MCF 10A (cell line): ENCODE results near the gene SLC7A5. TPM values are rescaled to one million over a fixed set of nuclear protein-coding genes. Genes with fewer than 3 reads are reported as not detected.

Experiments
- BruUV-seq: library from RNA; stranded (reverse); fragments of 400-500 nt; replicated peaks from 2 replicates; lab custom pipeline; 2021; lab: Mats Ljungman, UMichigan
- CTCF ChIA-PET: fragments of 300-600 bp; sonication (Branson Sonifier 250); formaldehyde crosslinking; extraction: SDS; loops from one replicate; lab custom pipeline; 2021; ENCODE audit warnings: antibody characterized with exemption, inconsistent platforms; lab: Yijun Ruan, JAX
- POLR2A ChIA-PET: fragments of 300-600, 350-650 bp; sonication (Branson Sonifier 250); formaldehyde crosslinking; extraction: SDS; loops from one replicate; lab custom pipeline; 2020; ENCODE audit warnings: antibody characterized with exemption, inconsistent platforms; lab: Yijun Ruan, JAX
- DNase-seq: peaks from one replicate; pipeline ENCODE4 v3.0.0-alpha.2; 2018; ENCODE audit not compliant: unreplicated experiment
- H3K27ac Mint-ChIP-seq: one replicate; pipeline ENCODE4 v1.8.0; 2022; ENCODE audit warnings: mild to moderate bottlenecking, low read depth, mixed read lengths; ENCODE audit not compliant: unreplicated experiment
- H3K27me3 Mint-ChIP-seq: one replicate; pipeline ENCODE4 v1.8.0; 2022; ENCODE audit warnings: mixed read lengths; ENCODE audit not compliant: insufficient read depth, unreplicated experiment
- H3K36me3 Mint-ChIP-seq: one replicate; pipeline ENCODE4 v1.8.0; 2022; ENCODE audit warnings: mild to moderate bottlenecking, moderate library complexity, mixed read lengths; ENCODE audit not compliant: insufficient read depth, unreplicated experiment
- H3K4me1 Mint-ChIP-seq: one replicate; pipeline ENCODE4 v1.8.0; 2022; ENCODE audit warnings: mixed read lengths; ENCODE audit not compliant: insufficient read depth, unreplicated experiment
- H3K4me3 Mint-ChIP-seq: one replicate; pipeline ENCODE4 v1.8.0; 2022; ENCODE audit warnings: mild to moderate bottlenecking, moderate library complexity, mixed read lengths; ENCODE audit not compliant: unreplicated experiment
- H3K9me3 Mint-ChIP-seq: one replicate; pipeline ENCODE4 v1.8.0; 2022; ENCODE audit warnings: mixed read lengths; ENCODE audit not compliant: unreplicated experiment
- intact Hi-C: fragments of 100-400 bp; cut with micrococcal nuclease; formaldehyde crosslinking; loops from 2 replicates; pipeline ENCODE4 v1.14.1; 2022
- total RNA-seq: library from RNA; stranded (reverse); gene quantifications from 2 replicates; pipeline ENCODE4 v1.2.3, GENCODE V29; 2022
- TF ChIP-seq, protein P1 (sequence below): fragments of 200-600 bp; IDR thresholded peaks from one replicate; pipeline ENCODE4 v1.8.0; 2022; ENCODE audit warnings: antibody characterized with exemption, mild to moderate bottlenecking; ENCODE audit not compliant: unreplicated experiment

Gene SLC7A5
- total RNA-seq, 1 experiment from 2014 or later = 1,007 TPM

DNA sequence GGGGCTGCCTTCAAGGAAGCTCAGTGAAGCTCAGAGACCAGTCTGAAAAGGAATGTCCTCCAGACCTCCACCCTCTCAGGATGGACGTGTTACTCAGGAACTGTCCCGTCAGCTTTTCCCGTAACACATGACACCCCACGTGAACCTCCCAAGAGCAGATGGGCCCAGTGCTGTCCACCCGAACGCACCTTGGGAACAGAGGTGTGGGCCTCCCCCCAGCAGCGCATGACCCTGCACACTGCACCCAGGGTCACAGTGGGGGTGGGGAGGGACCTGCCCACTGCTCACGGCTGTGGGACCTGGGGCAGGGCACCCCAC lies 21.9 kb downstream of the SLC7A5 start:
- Mint-ChIP-seq H3K9me3 (no peaks in the 10 kb centered on the region), H3K36me3 (peaks cover 74% of the 10 kb centered on the region), H3K4me3 (no peak overlapping the region), H3K4me1 (peaks cover 20% of the 10 kb centered on the region), H3K27me3 (no peaks in the 10 kb centered on the region), H3K27ac (no peak overlapping the region)
- DNase-seq = no peak
- TF ChIP-seq, protein P1, sequence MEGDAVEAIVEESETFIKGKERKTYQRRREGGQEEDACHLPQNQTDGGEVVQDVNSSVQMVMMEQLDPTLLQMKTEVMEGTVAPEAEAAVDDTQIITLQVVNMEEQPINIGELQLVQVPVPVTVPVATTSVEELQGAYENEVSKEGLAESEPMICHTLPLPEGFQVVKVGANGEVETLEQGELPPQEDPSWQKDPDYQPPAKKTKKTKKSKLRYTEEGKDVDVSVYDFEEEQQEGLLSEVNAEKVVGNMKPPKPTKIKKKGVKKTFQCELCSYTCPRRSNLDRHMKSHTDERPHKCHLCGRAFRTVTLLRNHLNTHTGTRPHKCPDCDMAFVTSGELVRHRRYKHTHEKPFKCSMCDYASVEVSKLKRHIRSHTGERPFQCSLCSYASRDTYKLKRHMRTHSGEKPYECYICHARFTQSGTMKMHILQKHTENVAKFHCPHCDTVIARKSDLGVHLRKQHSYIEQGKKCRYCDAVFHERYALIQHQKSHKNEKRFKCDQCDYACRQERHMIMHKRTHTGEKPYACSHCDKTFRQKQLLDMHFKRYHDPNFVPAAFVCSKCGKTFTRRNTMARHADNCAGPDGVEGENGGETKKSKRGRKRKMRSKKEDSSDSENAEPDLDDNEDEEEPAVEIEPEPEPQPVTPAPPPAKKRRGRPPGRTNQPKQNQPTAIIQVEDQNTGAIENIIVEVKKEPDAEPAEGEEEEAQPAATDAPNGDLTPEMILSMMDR = no peak
- no TSS peak for BruUV-seq
- POLR2A ChIA-PET = interaction anchor here (0.6 to 2.0 kb wide), 5 partner anchors 15 to 82 kb away, joined by 3 to 6 read pairs (median 3); partner anchors contain the start of gene KLHDC4
- intact Hi-C loops = no loop called here
- CTCF ChIA-PET = interaction anchor here (0.6 to 3.5 kb wide), 5 partner anchors 56 to 1588 kb away, joined by 3 to 27 read pairs (median 5); no protein-coding TSS in a partner anchor

DNA sequence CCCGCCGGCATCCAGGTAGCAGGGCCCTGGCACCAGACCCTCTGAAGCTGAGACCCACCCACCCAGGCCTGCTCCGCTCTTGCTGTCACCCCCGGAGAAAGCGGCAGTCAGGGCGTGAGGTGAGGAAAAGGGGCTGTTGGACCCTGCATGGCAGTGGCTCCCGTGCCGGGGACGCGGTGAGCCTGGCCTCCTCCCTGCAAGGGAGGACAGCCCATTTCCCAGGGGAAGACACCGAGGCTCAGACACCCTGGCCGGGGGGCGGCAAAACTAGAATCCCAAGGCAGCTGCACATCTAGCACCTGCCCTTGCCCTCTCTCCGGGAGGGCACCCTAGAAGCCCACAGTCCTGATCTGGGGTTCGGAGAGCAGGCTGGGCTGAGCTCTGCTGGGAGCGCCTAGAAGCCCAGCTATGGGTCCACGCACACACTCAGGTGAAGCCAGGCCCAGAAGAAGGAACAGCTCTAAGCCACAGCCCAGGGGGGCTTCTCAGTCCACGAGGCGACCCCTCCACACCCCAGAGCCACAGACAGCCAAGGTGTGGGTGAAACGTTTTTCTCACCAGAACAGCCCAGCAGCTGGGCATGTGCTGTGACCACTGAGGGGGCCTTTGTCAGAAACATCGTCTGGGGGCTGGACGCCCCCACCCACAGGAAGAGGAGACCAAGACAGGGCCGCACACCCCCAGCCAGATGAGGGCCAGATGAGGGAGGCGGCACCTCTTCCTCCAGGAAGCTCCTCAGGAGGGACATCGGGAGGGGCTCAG lies 22.4 kb downstream of the SLC7A5 start:
- Mint-ChIP-seq H3K4me3 (no peak overlapping the region), H3K27me3 (no peaks in the 10 kb centered on the region), H3K4me1 (peaks cover 19% of the 10 kb centered on the region), H3K9me3 (no peaks in the 10 kb centered on the region), H3K36me3 (peaks cover 74% of the 10 kb centered on the region), H3K27ac (no peak overlapping the region)
- TF ChIP-seq, protein P1 = no peak
- POLR2A ChIA-PET = interaction anchor here (0.6 to 2.0 kb wide), 9 partner anchors 9 to 81 kb away, joined by 3 to 6 read pairs (median 3); partner anchors contain the start of gene KLHDC4
- CTCF ChIA-PET = interaction anchor here (0.6 to 3.5 kb wide), 6 partner anchors 56 to 1587 kb away, joined by 3 to 27 read pairs (median 4); no protein-coding TSS in a partner anchor
- no TSS peak for BruUV-seq
- intact Hi-C loops = no loop called here
- no peak for DNase-seq

DNA sequence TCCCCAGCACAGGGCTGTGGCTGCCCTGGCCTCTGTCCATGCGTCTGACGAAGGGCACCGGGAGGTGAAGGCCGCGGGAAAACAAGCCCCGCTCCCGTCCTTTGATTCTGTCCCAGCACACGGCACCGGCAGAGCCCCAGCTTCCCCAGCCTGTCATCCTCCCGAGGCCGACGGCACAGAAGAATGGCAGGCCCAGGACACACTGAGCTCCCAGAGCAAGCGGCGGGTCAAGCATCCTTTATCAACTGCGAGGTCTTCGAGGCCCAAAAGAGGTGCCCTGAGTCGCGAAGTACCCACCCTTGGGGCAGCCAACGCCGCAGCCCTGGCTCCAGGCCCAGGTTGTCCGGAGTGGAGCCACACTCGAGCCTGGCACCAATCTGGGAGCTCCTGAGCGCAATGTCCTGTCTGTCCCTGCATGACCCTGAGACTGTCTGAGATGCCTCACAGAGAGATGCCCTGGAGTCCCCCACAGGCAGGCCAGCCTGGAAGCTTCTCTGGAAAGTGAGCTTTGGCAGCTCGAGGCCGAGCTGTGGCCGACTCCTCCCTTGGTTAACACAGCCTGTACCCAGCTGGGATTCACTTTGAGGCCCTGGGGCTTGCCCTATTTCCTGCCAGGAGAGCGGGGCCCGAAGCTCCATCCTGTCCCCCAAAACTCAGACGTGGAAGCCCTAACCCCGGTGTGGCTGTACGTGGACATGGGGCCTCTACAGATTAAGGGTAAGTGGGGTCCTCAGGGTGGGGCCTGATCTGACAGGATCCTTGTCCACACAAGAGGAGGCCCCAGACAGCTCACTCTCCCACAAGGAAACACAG lies 23.3 kb downstream of the SLC7A5 start:
- TF ChIP-seq, protein P1 = no peak
- Mint-ChIP-seq H3K4me1 (peaks cover 17% of the 10 kb centered on the region), H3K36me3 (peaks cover 75% of the 10 kb centered on the region), H3K9me3 (no peaks in the 10 kb centered on the region), H3K27me3 (no peaks in the 10 kb centered on the region), H3K4me3 (no peak overlapping the region), H3K27ac (no peak overlapping the region)
- no peak for DNase-seq
- intact Hi-C loops = no loop called here
- ChIA-PET POLR2A (interaction anchor here (0.6 to 2.0 kb wide), 6 partner anchors 8 to 67 kb away, joined by 3 to 7 read pairs (median 4); no protein-coding TSS in a partner anchor), CTCF (interaction anchor here (0.7 to 3.5 kb wide), 4 partner anchors 20 to 67 kb away, joined by 3 to 27 read pairs (median 6); no protein-coding TSS in a partner anchor)
- no TSS peak for BruUV-seq
